Kidney (tissue), 14 donors: Measurements from ENCODE around the gene ASTN1. TPM values are rescaled to one million over a fixed set of nuclear protein-coding genes. Genes with fewer than 3 reads are reported as not detected.

Experiments
- DNase-seq, 5 donors: peaks; one replicate each; pipeline ENCODE4 v3.0.0-alpha.2; 2013 to 2020
- FAIRE-seq: peaks from 2 replicates; lab custom pipeline; 2012; peaks lifted over from hg19 to GRCh38; lab: Jason Lieb, UNC
- H3K27ac ChIP-seq, 2 donors: one replicate each; pipeline ENCODE4 v1.7.0; 2013; ENCODE audit warnings: low read depth in 2 of 2, low read length in 2 of 2, inconsistent platforms in 1 of 2
- H3K27me3 ChIP-seq: one replicate; pipeline ENCODE4 v1.7.1; 2013; ENCODE audit warnings: low read length, inconsistent platforms; ENCODE audit not compliant: control insufficient read depth, insufficient read depth
- H3K36me3 ChIP-seq, 3 donors: one replicate each; pipeline versions ENCODE4 v1.7.0 to v1.7.1; 2013; ENCODE audit warnings: low read length in 3 of 3, control low read depth in 1 of 3, inconsistent platforms in 1 of 3; ENCODE audit not compliant: insufficient read depth in 3 of 3, control insufficient read depth in 2 of 3
- H3K4me1 ChIP-seq, 3 donors: one replicate each; pipeline versions ENCODE4 v1.7.0 to v1.7.1; 2013; ENCODE audit warnings: low read length in 3 of 3, inconsistent platforms in 1 of 3, low read depth in 1 of 3; ENCODE audit not compliant: control insufficient read depth in 2 of 3, insufficient read depth in 2 of 3
- H3K4me3 ChIP-seq, 3 donors: one replicate each; pipeline versions ENCODE4 v1.7.0 to v1.8.1; 2013; ENCODE audit warnings: low read length in 3 of 3, control low read depth in 1 of 3, inconsistent platforms in 1 of 3
- H3K9ac ChIP-seq, 3 donors: one replicate each; pipeline versions ENCODE4 v1.7.0 to v1.7.1; 2013; ENCODE audit warnings: low read length in 3 of 3, control low read depth in 1 of 3, inconsistent platforms in 1 of 3
- H3K9me3 ChIP-seq, 3 donors: one replicate each; pipeline versions ENCODE4 v1.7.0 to v1.7.1; 2013; ENCODE audit warnings: low read length in 3 of 3, control low read depth in 1 of 3, inconsistent platforms in 1 of 3; ENCODE audit not compliant: control insufficient read depth in 2 of 3, insufficient read depth in 1 of 3
- CTCF ChIP-seq: IDR thresholded peaks from 3 replicates; pipeline ENCODE4 v1.5.1; 2012; ENCODE audit warnings: mild to moderate bottlenecking, moderate library complexity, borderline replicate concordance; ENCODE audit not compliant: insufficient read depth; ENCODE audit errors: extremely low read depth
- intact Hi-C: fragments of 100-400 bp; cut with DNase I; formaldehyde crosslinking; loops from one replicate; pipeline ENCODE4 v1.11.1; 2022
- polyA plus RNA-seq: library from polyadenylated mRNA; stranded (reverse); fragments of 350-450 nt; fragmentation: Illumina TruSeq; extraction: RNeasy Lipid Tissue Mini Kit (QIAGEN cat#74804); gene quantifications from one replicate; pipeline ENCODE4 v1.2.3, GENCODE V29; 2014; ENCODE audit warnings: low read depth, low replicate concordance; ENCODE audit not compliant: insufficient read depth
- total RNA-seq: library from RNA; stranded (reverse); fragmentation: NEBNext Ultra II Directional; extraction: Animal tissue kit (Norgen Biotek cat#: 25700); gene quantifications from one replicate; pipeline ENCODE4 v1.2.1, GENCODE V29; 2021
- donor health status: control.
- donor health status: control.
- donor health status: control.
- donor health status: control.
- donor health status: control.
- donor health status: DM: yes; HTN: yes; CAD: no.
- donor health status: Normal renal cell carcinoma (clear cell type).

Gene ASTN1
- total and polyA plus RNA-seq, 2 donors from 2014 or later, result 0.19 to 0.25 TPM

GRCh38 chr1:176993587-176993986, 170.9 kb downstream of the ASTN1 start:
- Histone ChIP-seq H3K9me3 (no peaks in the 10 kb centered on the region), H3K27ac (no peak overlapping the region), H3K9ac (no peak overlapping the region), H3K27me3 (no peaks in the 10 kb centered on the region), H3K4me1 (no peaks in the 10 kb centered on the region), H3K4me3 (no peak overlapping the region), H3K36me3 (no peaks in the 10 kb centered on the region)
- no peak for DNase-seq
- no peak for FAIRE-seq
- TF ChIP-seq CTCF, result no peak
- intact Hi-C loops, result no loop called here

GRCh38 chr1:176989754-176990153, 174.8 kb downstream of the ASTN1 start:
- Histone ChIP-seq H3K27ac (no peak overlapping the region), H3K9me3 (no peaks in the 10 kb centered on the region), H3K27me3 (no peaks in the 10 kb centered on the region), H3K36me3 (no peaks in the 10 kb centered on the region), H3K4me3 (no peak overlapping the region), H3K4me1 (no peaks in the 10 kb centered on the region), H3K9ac (no peak overlapping the region)
- DNase-seq (no peak), FAIRE-seq (no peak)
- intact Hi-C loops, result no loop called here
- TF ChIP-seq CTCF, result no peak

- FAIRE-seq (no peak), DNase-seq (no peak)
- Histone ChIP-seq H3K27me3 (no peaks in the 10 kb centered on the region), H3K36me3 (no peaks in the 10 kb centered on the region), H3K9me3 (no peaks in the 10 kb centered on the region), H3K4me1 (no peaks in the 10 kb centered on the region), H3K4me3 (no peak overlapping the region), H3K9ac (no peak overlapping the region), H3K27ac (no peak overlapping the region)
- intact Hi-C loops, result no loop called here
- TF ChIP-seq CTCF, result no peak
These were observed 175.5 kb downstream of the ASTN1 start for GRCh38 chr1:176989023-176989422.

- Histone ChIP-seq H3K4me1 (no peaks in the 10 kb centered on the region), H3K36me3 (no peaks in the 10 kb centered on the region), H3K4me3 (no peak overlapping the region), H3K27me3 (no peaks in the 10 kb centered on the region), H3K9me3 (no peaks in the 10 kb centered on the region), H3K27ac (no peak overlapping the region), H3K9ac (no peak overlapping the region)
- DNase-seq (no peak), FAIRE-seq (no peak)
- no peak for TF ChIP-seq CTCF
- intact Hi-C loops, result no loop called here
These were observed 177.5 kb downstream of the ASTN1 start for GRCh38 chr1:176987016-176987415.
